Epithelial cell of proximal tubule (primary cell): Measurements from ENCODE around the gene TBC1D10A. TPM values are rescaled to one million over a fixed set of nuclear protein-coding genes. Genes with fewer than 3 reads are reported as not detected.

Experiments used
- DNase-seq: peaks from one replicate; pipeline ENCODE4 v3.0.0-alpha.2; 2011; ENCODE audit warnings: low read depth
- H3K4me3 ChIP-seq: 2 replicates; pipeline ENCODE4 v1.5.1; 2011; ENCODE audit warnings: low read depth, mild to moderate bottlenecking, low read length
- CTCF ChIP-seq: conservative IDR thresholded peaks from 2 replicates; pipeline ENCODE4 v1.5.1; 2012; ENCODE audit warnings: low read depth, mild to moderate bottlenecking, low read length
- total RNA-seq: library from RNA; depleted of rRNA; stranded (reverse); fragments of >200 nt; gene quantifications from 2 replicates; pipeline ENCODE4 v1.2.3, GENCODE V29; 2015

TBC1D10A gene
- total RNA-seq, 1 donor from 2014 or later: 22.9 TPM

GRCh38 chr22:30357650-30358215 lies 31.0 kb upstream of the TBC1D10A start:
- no peak for TF ChIP-seq CTCF
- DNase-seq: no peak
- H3K4me3 ChIP-seq: peak overlapping the region; percentile 90

- peak overlapping the region; percentile 90 for H3K4me3 ChIP-seq
- DNase-seq: no peak
- TF ChIP-seq CTCF: no peak
Observed at GRCh38 chr22:30357236-30357570, 30.5 kb upstream of the TBC1D10A start.

GRCh38 chr22:30356449-30357235 lies 29.9 kb upstream of the TBC1D10A start, which contains the start of the genes CCDC157 and SF3A1:
TSS of gene CCDC157 (plus strand) at chr22:30357007. CDS start at chr22:30366001, 8,994 bp downstream.
TSS of gene SF3A1 (minus strand) at chr22:30356894. CDS start at chr22:30356792, 102 bp downstream.
- peak within 1 kb of the TSS; percentile 90 for H3K4me3 ChIP-seq
- DNase-seq: peak; percentile 41
- TF ChIP-seq CTCF: no peak

GRCh38 chr22:30354644-30355043 lies 27.9 kb upstream of the TBC1D10A start:
- DNase-seq: no peak
- H3K4me3 ChIP-seq: no peak overlapping the region
- TF ChIP-seq CTCF: no peak

GRCh38 chr22:30351226-30351625 lies 24.5 kb upstream of the TBC1D10A start:
- DNase-seq: no peak

GRCh38 chr22:30348809-30349208 lies 22.1 kb upstream of the TBC1D10A start:
- TF ChIP-seq CTCF: no peak
- DNase-seq: no peak
- H3K4me3 ChIP-seq: no peak overlapping the region

More at GRCh38 chr22:30351226-30351625, 24.5 kb upstream of the TBC1D10A start:
- TF ChIP-seq CTCF: no peak
- no peak overlapping the region for H3K4me3 ChIP-seq
